ENCODE data around the gene ARFIP1. TPM values are rescaled to one million over a fixed set of nuclear protein-coding genes. Genes with fewer than 3 reads are reported as not detected.
"Not testable (repeated sequence)": the region's sequence is repeated elsewhere in the genome, so short reads cannot be mapped to it uniquely, and the experiment has no call there.

Gene ARFIP1
- total and polyA plus RNA-seq, 7 experiments from 2014 or later = 5.1 to 20.2 (median 15.1) TPM

GRCh38 chr4:152853293-152853692 lies 73.5 kb downstream of the ARFIP1 start:
- H3K9me3 Mint-ChIP-seq = peaks cover 6 to 40% (median 17%) of the 10 kb centered on the region in 11 donors
- H3K27ac Mint-ChIP-seq = no peak overlapping the region
- intact Hi-C loops (cut with micrococcal nuclease) = no loop called here
- H3K9me3 ChIP-seq (ENCODE audit: control insufficient read depth in 2 of 3, low read length in 3 of 3) = peaks cover 0 to 17% (median 4%) of the 10 kb centered on the region in 3 experiments
- ChIA-PET CTCF (no interaction called here), POLR2A (interaction anchor here (0.5 kb wide), 1 partner anchor 211 kb away, joined by 3 read pairs; no protein-coding TSS in a partner anchor)
- H3K36me3 Mint-ChIP-seq = peaks cover 9 to 37% (median 25%) of the 10 kb centered on the region in 5 donors
- no peak overlapping the region for H3K4me3 Mint-ChIP-seq
- no peaks in the 10 kb centered on the region for H3K27me3 Mint-ChIP-seq
- H3K36me3 ChIP-seq (ENCODE audit: control insufficient read depth in 2 of 3, insufficient read depth in 3 of 3, low read length in 3 of 3) = no peaks in the 10 kb centered on the region
- peaks cover 12 to 22% (median 17%) of the 10 kb centered on the region in 7 donors for H3K4me1 Mint-ChIP-seq
- no peaks in the 10 kb centered on the region for H3K27me3 ChIP-seq (ENCODE audit: control insufficient read depth in 2 of 2, insufficient read depth in 2 of 2, low read length in 2 of 2)
- no peak for DNase-seq
- no peak overlapping the region for H3K4me3 ChIP-seq (ENCODE audit: low read length)
- ATAC-seq = no peak
- peaks cover 0 to 11% of the 10 kb centered on the region in 2 donors for H3K4me1 ChIP-seq (ENCODE audit: control insufficient read depth in 2 of 2, insufficient read depth in 2 of 2, low read length in 2 of 2)
- H3K27ac ChIP-seq (ENCODE audit: low read depth, low read length) = no peak overlapping the region

DNA sequence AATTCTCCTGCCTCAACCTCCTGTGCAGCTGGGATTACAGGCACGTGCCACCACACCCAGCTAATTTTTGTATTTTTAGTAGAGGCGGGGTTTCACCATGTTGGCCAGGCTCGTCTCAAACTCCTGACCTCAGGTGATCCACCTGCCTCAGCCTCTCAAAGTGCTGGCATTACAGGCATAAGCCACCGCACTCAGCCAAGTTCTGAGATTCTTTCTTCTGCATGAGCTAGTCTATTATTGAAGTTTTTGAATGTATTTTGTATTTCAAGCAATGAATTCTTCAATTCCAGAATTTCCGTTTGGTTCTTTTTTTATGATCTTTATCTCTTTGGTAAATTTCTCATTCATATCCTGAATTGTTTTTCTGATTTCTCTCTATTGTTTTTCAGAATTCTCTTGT lies 74.3 kb downstream of the ARFIP1 start:
- ATAC-seq; H3K27ac Mint-ChIP-seq; H3K4me3 ChIP-seq (ENCODE audit: low read length); intact Hi-C loops (cut with micrococcal nuclease); H3K27me3 Mint-ChIP-seq; H3K27me3 ChIP-seq (ENCODE audit: control insufficient read depth in 2 of 2, insufficient read depth in 2 of 2, low read length in 2 of 2); CTCF ChIA-PET; POLR2A ChIA-PET; H3K36me3 ChIP-seq (ENCODE audit: control insufficient read depth in 2 of 3, insufficient read depth in 3 of 3, low read length in 3 of 3); DNase-seq; H3K27ac ChIP-seq (ENCODE audit: low read depth, low read length): not testable (repeated sequence)
- H3K4me1 ChIP-seq (ENCODE audit: control insufficient read depth in 2 of 2, insufficient read depth in 2 of 2, low read length in 2 of 2) = peaks cover 0 to 11% of the 10 kb centered on the region in 2 donors
- Mint-ChIP-seq H3K4me1 (peaks cover 12 to 22% (median 17%) of the 10 kb centered on the region in 7 donors), H3K4me3 (peak overlapping the region in 1 of 10 donors; percentile 8), H3K9me3 (peaks cover 6 to 40% (median 17%) of the 10 kb centered on the region in 11 donors), H3K36me3 (peaks cover 9 to 37% (median 25%) of the 10 kb centered on the region in 5 donors)
- peaks cover 0 to 17% (median 4%) of the 10 kb centered on the region in 3 experiments for H3K9me3 ChIP-seq (ENCODE audit: control insufficient read depth in 2 of 3, low read length in 3 of 3)

DNA sequence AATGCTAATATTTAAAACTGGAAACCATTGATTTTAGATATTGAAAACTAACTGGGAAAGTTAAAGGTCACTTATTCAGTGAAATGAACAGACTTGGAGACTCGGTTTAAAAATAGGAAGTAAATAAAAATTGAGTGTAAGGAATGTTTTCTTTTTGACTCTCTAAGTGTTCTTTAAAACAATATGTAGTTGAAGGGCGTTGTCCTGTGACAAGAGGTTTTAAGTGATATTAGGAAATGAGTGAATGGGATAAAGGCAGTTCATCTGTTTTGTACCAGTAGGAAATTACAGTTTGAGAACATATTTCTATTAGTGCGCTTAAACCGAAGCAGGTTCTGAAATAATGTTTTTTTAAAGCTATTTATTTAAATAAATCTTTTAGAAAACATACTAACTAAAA lies 77.2 kb downstream of the ARFIP1 start:
- no peak for ATAC-seq
- Mint-ChIP-seq H3K4me1 (peaks cover 0 to 3% (median 0%) of the 10 kb centered on the region in 7 donors), H3K4me3 (no peak overlapping the region), H3K36me3 (peaks cover 9 to 35% (median 21%) of the 10 kb centered on the region in 5 donors), H3K27me3 (no peaks in the 10 kb centered on the region), H3K9me3 (peaks cover 6 to 30% (median 16%) of the 10 kb centered on the region in 11 donors), H3K27ac (no peak overlapping the region)
- no peak overlapping the region for H3K27ac ChIP-seq (ENCODE audit: low read depth, low read length)
- peaks cover 0 to 17% (median 4%) of the 10 kb centered on the region in 3 experiments for H3K9me3 ChIP-seq (ENCODE audit: control insufficient read depth in 2 of 3, low read length in 3 of 3)
- no peak for DNase-seq
- intact Hi-C loops (cut with micrococcal nuclease) = no loop called here
- H3K4me3 ChIP-seq (ENCODE audit: low read length) = no peak overlapping the region
- ChIA-PET POLR2A (no interaction called here), CTCF (no interaction called here)
- no peaks in the 10 kb centered on the region for H3K27me3 ChIP-seq (ENCODE audit: control insufficient read depth in 2 of 2, insufficient read depth in 2 of 2, low read length in 2 of 2)
- H3K36me3 ChIP-seq (ENCODE audit: control insufficient read depth in 2 of 3, insufficient read depth in 3 of 3, low read length in 3 of 3) = no peaks in the 10 kb centered on the region
- no peaks in the 10 kb centered on the region for H3K4me1 ChIP-seq (ENCODE audit: control insufficient read depth in 2 of 2, insufficient read depth in 2 of 2, low read length in 2 of 2)

DNA sequence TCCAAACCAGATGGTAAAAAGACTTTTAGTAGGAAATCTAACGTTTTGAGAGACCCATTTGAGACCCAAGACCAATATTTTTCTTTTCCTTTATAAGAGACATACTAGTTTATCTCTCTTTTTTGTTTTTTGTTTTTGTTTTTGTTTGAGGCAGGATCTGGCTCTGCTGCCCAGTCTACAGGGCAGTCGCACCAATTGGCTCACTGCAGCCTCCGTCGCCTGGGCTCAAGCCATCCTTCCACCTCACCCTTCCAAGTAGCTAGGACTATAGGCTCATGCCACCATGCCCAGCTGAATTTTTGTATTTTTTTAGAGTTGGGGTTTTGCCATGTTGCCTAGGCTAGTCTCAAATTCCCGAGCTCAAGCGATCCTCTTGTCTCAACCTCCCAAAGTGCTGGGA lies 79.2 kb downstream of the ARFIP1 start:
- Mint-ChIP-seq H3K27me3 (no peaks in the 10 kb centered on the region), H3K36me3 (peaks cover 6 to 24% (median 17%) of the 10 kb centered on the region in 5 donors)

DNA sequence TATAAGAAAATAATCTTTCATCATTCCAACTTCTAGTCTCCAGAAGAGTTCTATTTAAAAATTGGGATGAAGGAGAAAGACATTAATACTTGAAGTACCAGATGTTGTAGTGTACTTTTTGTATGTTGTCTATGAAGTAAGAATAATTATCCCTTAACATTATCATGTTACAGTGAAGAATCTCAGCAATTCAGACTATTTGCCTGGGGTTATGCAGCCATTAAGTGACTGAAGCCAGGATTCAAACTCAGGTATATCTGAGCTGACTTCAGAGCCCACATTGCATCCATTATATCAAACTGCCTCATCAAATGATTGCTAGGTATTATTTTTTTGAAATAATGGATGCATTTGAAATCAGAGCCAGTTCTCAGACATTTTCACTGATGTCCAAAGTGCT lies 80.3 kb downstream of the ARFIP1 start:
- H3K27me3 Mint-ChIP-seq = no peaks in the 10 kb centered on the region
- H3K9me3 Mint-ChIP-seq = peaks cover 0 to 5% (median 0%) of the 10 kb centered on the region in 11 donors
- ATAC-seq (no peak), DNase-seq (no peak)
- Histone ChIP-seq H3K27me3 (ENCODE audit: control insufficient read depth in 2 of 2, insufficient read depth in 2 of 2, low read length in 2 of 2) (no peaks in the 10 kb centered on the region), H3K4me3 (ENCODE audit: low read length) (no peak overlapping the region), H3K9me3 (ENCODE audit: control insufficient read depth in 2 of 3, low read length in 3 of 3) (no peaks in the 10 kb centered on the region), H3K27ac (ENCODE audit: low read depth, low read length) (no peak overlapping the region), H3K4me1 (ENCODE audit: control insufficient read depth in 2 of 2, insufficient read depth in 2 of 2, low read length in 2 of 2) (no peaks in the 10 kb centered on the region), H3K36me3 (ENCODE audit: control insufficient read depth in 2 of 3, insufficient read depth in 3 of 3, low read length in 3 of 3) (no peaks in the 10 kb centered on the region)
- intact Hi-C loops (cut with micrococcal nuclease) = no loop called here
- no peaks in the 10 kb centered on the region for H3K4me1 Mint-ChIP-seq
- ChIA-PET CTCF (no interaction called here), POLR2A (no interaction called here)
- H3K4me3 Mint-ChIP-seq = no peak overlapping the region
- H3K27ac Mint-ChIP-seq = no peak overlapping the region
- H3K36me3 Mint-ChIP-seq = peaks cover 6 to 24% (median 16%) of the 10 kb centered on the region in 5 donors

More for the DNA sequence above, 79.2 kb downstream of the ARFIP1 start:
- intact Hi-C loops (cut with micrococcal nuclease) = no loop called here
- Histone ChIP-seq H3K36me3 (ENCODE audit: control insufficient read depth in 2 of 3, insufficient read depth in 3 of 3, low read length in 3 of 3) (no peaks in the 10 kb centered on the region), H3K9me3 (ENCODE audit: control insufficient read depth in 2 of 3, low read length in 3 of 3) (peaks cover 0 to 2% (median 0%) of the 10 kb centered on the region in 3 experiments), H3K27me3 (ENCODE audit: control insufficient read depth in 2 of 2, insufficient read depth in 2 of 2, low read length in 2 of 2) (no peaks in the 10 kb centered on the region), H3K4me1 (ENCODE audit: control insufficient read depth in 2 of 2, insufficient read depth in 2 of 2, low read length in 2 of 2) (no peaks in the 10 kb centered on the region), H3K4me3 (ENCODE audit: low read length) (no peak overlapping the region), H3K27ac (ENCODE audit: low read depth, low read length) (no peak overlapping the region)
- ATAC-seq (no peak), DNase-seq (no peak)
- peaks cover 0 to 3% (median 0%) of the 10 kb centered on the region in 7 donors for H3K4me1 Mint-ChIP-seq
- ChIA-PET CTCF (no interaction called here), POLR2A (no interaction called here)
- no peak overlapping the region for H3K4me3 Mint-ChIP-seq
- H3K27ac Mint-ChIP-seq = no peak overlapping the region
- H3K9me3 Mint-ChIP-seq = peaks cover 4 to 15% (median 6%) of the 10 kb centered on the region in 11 donors

DNA sequence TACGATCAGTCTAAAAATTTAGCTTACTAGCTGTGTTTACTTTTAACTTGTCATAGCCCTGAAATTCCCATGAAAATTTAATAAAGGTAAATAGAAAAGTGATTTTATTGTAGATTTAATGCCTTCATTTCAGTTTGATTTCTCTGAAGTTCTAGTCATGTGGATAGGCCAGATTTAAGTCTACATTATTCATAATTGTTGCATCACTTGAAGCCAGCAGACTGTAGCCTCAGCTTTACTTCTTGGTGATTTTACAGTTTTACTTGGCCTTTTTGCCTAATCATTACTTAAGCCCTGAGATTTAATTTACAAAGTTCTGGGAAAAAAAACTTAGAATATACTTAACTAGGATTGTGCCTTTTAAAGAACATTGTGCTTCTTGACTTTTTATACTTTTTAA lies 82.9 kb downstream of the ARFIP1 start:
- ATAC-seq = no peak
- Mint-ChIP-seq H3K27me3 (no peaks in the 10 kb centered on the region), H3K4me1 (no peaks in the 10 kb centered on the region), H3K4me3 (no peak overlapping the region), H3K9me3 (no peaks in the 10 kb centered on the region), H3K27ac (no peak overlapping the region), H3K36me3 (peaks cover 6 to 15% (median 15%) of the 10 kb centered on the region in 5 donors)
- ChIA-PET CTCF (interaction anchor here (0.7 kb wide), 1 partner anchor 781 kb away, joined by 5 read pairs; no protein-coding TSS in a partner anchor), POLR2A (no interaction called here)
- Histone ChIP-seq H3K4me3 (ENCODE audit: low read length) (no peak overlapping the region), H3K27me3 (ENCODE audit: control insufficient read depth in 2 of 2, insufficient read depth in 2 of 2, low read length in 2 of 2) (no peaks in the 10 kb centered on the region), H3K36me3 (ENCODE audit: control insufficient read depth in 2 of 3, insufficient read depth in 3 of 3, low read length in 3 of 3) (no peaks in the 10 kb centered on the region), H3K4me1 (ENCODE audit: control insufficient read depth in 2 of 2, insufficient read depth in 2 of 2, low read length in 2 of 2) (no peaks in the 10 kb centered on the region), H3K27ac (ENCODE audit: low read depth, low read length) (no peak overlapping the region), H3K9me3 (ENCODE audit: control insufficient read depth in 2 of 3, low read length in 3 of 3) (no peaks in the 10 kb centered on the region)
- intact Hi-C loops (cut with micrococcal nuclease) = no loop called here
- DNase-seq = no peak

- Mint-ChIP-seq H3K9me3 (no peaks in the 10 kb centered on the region), H3K4me3 (no peak overlapping the region), H3K27ac (no peak overlapping the region), H3K27me3 (no peaks in the 10 kb centered on the region), H3K4me1 (no peaks in the 10 kb centered on the region), H3K36me3 (peaks cover 6 to 20% (median 13%) of the 10 kb centered on the region in 5 donors)
- CTCF ChIA-PET = no interaction called here
- Histone ChIP-seq H3K36me3 (ENCODE audit: control insufficient read depth in 2 of 3, insufficient read depth in 3 of 3, low read length in 3 of 3) (no peaks in the 10 kb centered on the region), H3K9me3 (ENCODE audit: control insufficient read depth in 2 of 3, low read length in 3 of 3) (no peaks in the 10 kb centered on the region), H3K4me1 (ENCODE audit: control insufficient read depth in 2 of 2, insufficient read depth in 2 of 2, low read length in 2 of 2) (no peaks in the 10 kb centered on the region), H3K27me3 (ENCODE audit: control insufficient read depth in 2 of 2, insufficient read depth in 2 of 2, low read length in 2 of 2) (no peaks in the 10 kb centered on the region), H3K4me3 (ENCODE audit: low read length) (no peak overlapping the region), H3K27ac (ENCODE audit: low read depth, low read length) (no peak overlapping the region)
- POLR2A ChIA-PET = no interaction called here
- ATAC-seq (no peak), DNase-seq (no peak)
- intact Hi-C loops (cut with micrococcal nuclease) = no loop called here
Observed at GRCh38 chr4:152864361-152864760, 84.6 kb downstream of the ARFIP1 start.
